ENCODE data around the gene MALRD1.

- TF ChIP-seq FOXA1 (IDR thresholded peaks at IDR 0.05) (no peak), SP1 (IDR thresholded peaks at IDR 0.05) (no peak), TARDBP (IDR thresholded peaks at IDR 0.05) (no peak), HDGF (IDR thresholded peaks at IDR 0.05; ENCODE audit: borderline replicate concordance) (no peak), CTBP1 (IDR thresholded peaks at IDR 0.05; ENCODE audit: borderline replicate concordance) (no peak), ZNF384 (IDR thresholded peaks at IDR 0.05) (no peak), NFRKB (IDR thresholded peaks at IDR 0.05) (no peak), FOXM1 (IDR thresholded peaks at IDR 0.05; ENCODE audit: borderline replicate concordance) (no peak), PKNOX1 (IDR thresholded peaks at IDR 0.05) (no peak), SUZ12 (IDR thresholded peaks at IDR 0.05) (no peak), BHLHE40 (IDR thresholded peaks at IDR 0.05; ENCODE audit: borderline replicate concordance) (no peak), ARNT (IDR thresholded peaks at IDR 0.05) (no peak), FOXK2 (IDR thresholded peaks at IDR 0.05) (no peak), LEF1 (IDR thresholded peaks at IDR 0.05; ENCODE audit: borderline replicate concordance) (no peak)
These were observed 719.3 kb downstream of the MALRD1 start for GRCh38 chr10:19767876-19768275.

All from HEK293T (cell line).